Measurements from ENCODE around the gene RAVER1. TPM values are rescaled to one million over a fixed set of nuclear protein-coding genes. Genes with fewer than 3 reads are reported as not detected.
A peak's percentile ranks its signal among the peaks of the same experiment; 100 is the strongest.

Gene RAVER1
- total RNA-seq, 4 donors from 2014 or later = 22.2 to 34.2 (median 24.3) TPM

- 7 to 19% methylated on average over 28 to 31 of the region's 58 CpGs for WGBS, 2 donors
- H3K4me3 ChIP-seq = peak overlapping the region in 2 of 4 donors; percentile 9 to 15
- H3K27me3 ChIP-seq = peaks cover 3 to 96% of the 10 kb centered on the region in 2 donors
- H3K36me3 ChIP-seq = no peaks in the 10 kb centered on the region
- no peak for DNase-seq (ENCODE audit: low spot score in 2 of 2)
- no peaks in the 10 kb centered on the region for H3K9me3 ChIP-seq
- no peak overlapping the region for H3K27ac ChIP-seq
- no peak for TF ChIP-seq POLR2A (IDR thresholded peaks at IDR 0.05)
- TF ChIP-seq EP300 (IDR thresholded peaks at IDR 0.05) = no peak
- TF ChIP-seq CTCF (IDR thresholded peaks at IDR 0.05) = no peak
- peaks cover 0 to 52% (median 20%) of the 10 kb centered on the region in 4 donors for H3K4me1 ChIP-seq
Observed at GRCh38 chr19:10295847-10296591, 37.3 kb downstream of the RAVER1 start.

- Histone ChIP-seq H3K9me3 (no peaks in the 10 kb centered on the region), H3K4me1 (peaks cover 0 to 58% (median 26%) of the 10 kb centered on the region in 4 donors), H3K36me3 (no peaks in the 10 kb centered on the region), H3K27ac (no peak overlapping the region), H3K4me3 (peak overlapping the region in 2 of 4 donors; percentile 9 to 15), H3K27me3 (peaks cover 3 to 96% of the 10 kb centered on the region in 2 donors)
- TF ChIP-seq POLR2A (IDR thresholded peaks at IDR 0.05) (no peak), CTCF (IDR thresholded peaks at IDR 0.05) (no peak), EP300 (IDR thresholded peaks at IDR 0.05) (no peak)
- DNase-seq (ENCODE audit: low spot score in 2 of 2) = no peak
- WGBS, 2 donors = 0 to 1% methylated on average over 16 to 22 of the region's 48 CpGs
Observed at GRCh38 chr19:10295305-10295846, 38.0 kb downstream of the RAVER1 start.

- no peak for DNase-seq (ENCODE audit: low spot score in 2 of 2)
- H3K27me3 ChIP-seq = peaks cover 3 to 96% of the 10 kb centered on the region in 2 donors
- H3K9me3 ChIP-seq = no peaks in the 10 kb centered on the region
- no peak overlapping the region for H3K27ac ChIP-seq
- H3K4me3 ChIP-seq = no peak overlapping the region
- H3K4me1 ChIP-seq = peaks cover 0 to 68% (median 35%) of the 10 kb centered on the region in 4 donors
- no peaks in the 10 kb centered on the region for H3K36me3 ChIP-seq
- WGBS, 2 donors = 6 to 20% methylated on average over 12 to 20 of the region's 25 CpGs
- TF ChIP-seq EP300 (IDR thresholded peaks at IDR 0.05) (no peak), CTCF (IDR thresholded peaks at IDR 0.05) (no peak)
Observed at GRCh38 chr19:10294368-10294697, 39.0 kb downstream of the RAVER1 start.

- Histone ChIP-seq H3K4me3 (no peak overlapping the region), H3K4me1 (peaks cover 0 to 74% (median 41%) of the 10 kb centered on the region in 4 donors), H3K27me3 (peaks cover 3 to 97% of the 10 kb centered on the region in 2 donors), H3K9me3 (no peaks in the 10 kb centered on the region), H3K27ac (no peak overlapping the region), H3K36me3 (no peaks in the 10 kb centered on the region)
- TF ChIP-seq POLR2A (IDR thresholded peaks at IDR 0.05) (no peak), CTCF (IDR thresholded peaks at IDR 0.05) (no peak), EP300 (IDR thresholded peaks at IDR 0.05) (no peak)
- WGBS, 2 donors = 17 to 24% methylated on average over 40 to 43 of the region's 49 CpGs
- no peak for DNase-seq (ENCODE audit: low spot score in 2 of 2)
Observed at GRCh38 chr19:10293637-10294367, 39.5 kb downstream of the RAVER1 start.

All from tibial nerve (tissue), 4 donors.